ENCODE data around the gene RBP3.

The RBP3 gene

DNA sequence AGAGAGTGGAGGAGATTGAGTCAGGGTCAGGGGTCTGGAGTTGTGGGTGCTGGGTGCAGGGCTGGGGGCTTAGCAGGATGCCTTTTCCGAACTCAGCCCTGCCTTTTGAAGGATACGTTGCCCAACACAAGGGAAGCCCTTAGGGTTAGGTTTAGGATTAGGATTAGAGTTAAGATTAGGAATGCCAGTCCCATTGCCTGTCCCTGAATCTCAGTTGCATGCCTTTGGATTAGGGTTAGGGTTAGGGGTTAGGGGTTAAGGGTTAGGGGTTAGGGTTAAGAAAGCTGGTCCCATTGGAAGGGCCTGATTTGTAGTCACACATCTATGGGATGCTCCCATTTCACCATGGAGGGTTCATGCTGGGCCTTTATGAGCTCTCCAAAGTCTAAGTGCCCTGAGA lies 56.8 kb downstream of the RBP3 start:
- no peak for TF ChIP-seq CTCF (IDR thresholded peaks at IDR 0.05; ENCODE audit: borderline replicate concordance, insufficient read depth, low read depth, low read length)
- H3K4me3 ChIP-seq (ENCODE audit: low read depth, low read length) = no peak overlapping the region

DNA sequence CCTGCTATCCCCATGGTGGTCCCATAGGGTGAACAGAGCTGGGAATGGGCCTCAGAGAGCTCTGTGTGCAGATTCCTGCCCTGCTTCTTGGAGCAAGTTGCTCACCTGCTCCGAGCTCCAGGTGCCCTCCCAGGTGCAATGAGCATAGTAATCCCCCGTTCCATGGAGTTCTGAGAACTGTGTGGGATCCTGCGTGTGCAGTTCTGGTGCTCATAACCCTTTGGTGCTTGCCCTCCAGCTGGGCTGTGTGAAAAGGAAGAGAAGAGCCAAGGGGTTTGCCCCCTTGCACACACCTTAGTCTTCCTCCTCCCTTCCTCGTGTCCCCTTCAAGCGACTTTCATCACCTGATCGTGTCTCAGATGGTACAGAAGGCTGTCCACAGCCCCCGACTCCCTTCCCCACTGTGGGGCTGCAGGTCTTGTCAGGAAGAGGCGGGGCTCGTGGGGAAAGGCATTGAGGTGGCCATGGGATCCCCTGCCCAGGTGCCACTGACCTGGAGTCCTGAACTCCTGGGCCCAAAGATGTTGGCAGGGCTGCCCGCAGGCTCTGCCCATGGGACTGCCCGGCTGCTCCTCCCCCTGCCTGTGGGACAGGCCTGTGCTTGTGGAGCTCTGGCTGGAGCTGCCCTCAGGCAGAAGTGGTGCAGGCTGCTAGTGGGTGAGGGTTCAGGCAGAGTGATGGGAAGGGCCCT lies 57.8 kb downstream of the RBP3 start:
- no peak overlapping the region for H3K4me3 ChIP-seq (ENCODE audit: low read depth, low read length)
- no peak for TF ChIP-seq CTCF (IDR thresholded peaks at IDR 0.05; ENCODE audit: borderline replicate concordance, insufficient read depth, low read depth, low read length)

DNA sequence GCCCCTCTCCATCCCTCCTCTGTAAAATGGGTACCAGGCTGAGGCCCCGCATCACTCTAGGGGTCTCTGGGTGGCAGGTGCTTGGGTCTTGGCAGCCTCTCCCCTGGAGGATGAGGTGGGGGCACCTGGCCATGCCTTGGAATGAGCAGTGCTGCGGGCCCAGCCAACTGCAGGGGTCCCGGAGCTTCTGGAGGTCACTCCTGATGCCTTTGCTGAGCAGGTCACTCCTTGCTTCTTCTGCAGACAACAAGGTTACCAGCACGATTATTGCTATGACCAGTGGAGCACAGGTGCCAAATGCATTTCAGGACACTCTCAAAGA lies 58.3 kb downstream of the RBP3 start:
- H3K4me3 ChIP-seq (ENCODE audit: low read depth, low read length) = no peak overlapping the region
- no peak for TF ChIP-seq CTCF (IDR thresholded peaks at IDR 0.05; ENCODE audit: borderline replicate concordance, insufficient read depth, low read depth, low read length)

DNA sequence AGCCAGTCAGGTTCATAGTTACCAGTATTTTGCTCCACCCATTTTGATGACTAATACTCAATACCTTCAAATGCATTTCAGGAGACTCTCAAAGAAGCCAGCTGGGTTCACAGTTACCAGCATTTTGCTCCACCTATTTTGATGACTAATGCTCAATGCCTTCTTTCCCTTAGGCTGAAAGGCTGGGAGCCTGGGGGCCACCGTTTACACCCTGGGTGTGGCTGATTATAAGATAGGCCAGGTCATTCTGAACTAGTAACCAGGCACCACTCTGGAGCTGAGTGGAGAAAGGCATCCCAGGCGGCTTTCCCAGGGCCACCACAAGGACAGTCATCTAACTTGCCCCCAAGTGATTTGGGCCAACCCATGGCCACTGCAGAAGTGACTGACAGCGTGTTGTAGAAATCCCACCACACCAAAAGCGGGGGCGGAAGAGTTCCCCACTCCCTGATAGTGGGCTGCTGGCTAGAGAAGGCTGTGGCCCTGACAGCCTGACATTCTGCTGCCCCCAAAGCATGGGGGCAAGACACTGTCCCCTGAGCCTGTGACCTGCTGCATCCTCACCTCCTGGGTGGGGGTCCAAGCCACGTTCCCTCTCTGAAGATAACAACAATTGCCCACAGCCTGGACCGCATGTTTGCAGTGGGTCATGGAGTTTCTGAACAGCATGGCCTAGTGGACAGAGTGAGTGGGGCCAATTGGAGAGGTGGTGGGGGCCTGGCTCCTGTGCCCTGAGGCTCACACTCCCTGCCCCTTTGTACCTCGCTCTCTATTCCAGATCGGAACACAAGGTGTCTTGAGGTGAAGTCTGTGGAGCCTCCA lies 58.9 kb downstream of the RBP3 start:
- H3K4me3 ChIP-seq (ENCODE audit: low read depth, low read length) = no peak overlapping the region
- no peak for TF ChIP-seq CTCF (IDR thresholded peaks at IDR 0.05; ENCODE audit: borderline replicate concordance, insufficient read depth, low read depth, low read length)

All from GM12875 (cell line).